GM18519 (cell line): Measurements from ENCODE around the gene GPATCH2L.

ENCODE experiments used
- ATAC-seq: cut with Tn5 transposase; IDR thresholded peaks from one replicate; pipeline ENCODE4 v1.9.1; 2021; ENCODE audit warnings: mild to moderate bottlenecking, moderate library complexity; ENCODE audit not compliant: unreplicated experiment, low FRiP score

Gene GPATCH2L

DNA sequence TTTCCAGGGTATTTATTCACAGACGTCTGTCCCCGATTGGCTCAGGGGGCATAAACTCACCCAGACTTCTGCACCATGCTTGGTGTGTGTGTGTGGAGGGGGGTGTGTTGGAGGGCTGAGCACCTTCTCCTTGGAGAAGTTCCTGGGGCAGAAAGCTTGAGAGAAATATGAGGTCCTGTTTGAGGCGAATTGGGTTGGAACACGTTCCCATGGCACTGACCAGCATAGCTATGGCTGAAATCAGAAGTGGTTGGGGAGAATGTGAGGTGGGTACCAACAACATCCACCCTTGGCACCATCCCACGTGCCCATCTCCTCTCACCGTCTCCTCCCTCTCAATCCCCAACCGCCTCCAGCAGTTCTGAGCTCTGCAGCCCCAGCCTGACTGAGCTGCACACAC is 16.0 kb upstream of the GPATCH2L start:
- ATAC-seq = no peak

DNA sequence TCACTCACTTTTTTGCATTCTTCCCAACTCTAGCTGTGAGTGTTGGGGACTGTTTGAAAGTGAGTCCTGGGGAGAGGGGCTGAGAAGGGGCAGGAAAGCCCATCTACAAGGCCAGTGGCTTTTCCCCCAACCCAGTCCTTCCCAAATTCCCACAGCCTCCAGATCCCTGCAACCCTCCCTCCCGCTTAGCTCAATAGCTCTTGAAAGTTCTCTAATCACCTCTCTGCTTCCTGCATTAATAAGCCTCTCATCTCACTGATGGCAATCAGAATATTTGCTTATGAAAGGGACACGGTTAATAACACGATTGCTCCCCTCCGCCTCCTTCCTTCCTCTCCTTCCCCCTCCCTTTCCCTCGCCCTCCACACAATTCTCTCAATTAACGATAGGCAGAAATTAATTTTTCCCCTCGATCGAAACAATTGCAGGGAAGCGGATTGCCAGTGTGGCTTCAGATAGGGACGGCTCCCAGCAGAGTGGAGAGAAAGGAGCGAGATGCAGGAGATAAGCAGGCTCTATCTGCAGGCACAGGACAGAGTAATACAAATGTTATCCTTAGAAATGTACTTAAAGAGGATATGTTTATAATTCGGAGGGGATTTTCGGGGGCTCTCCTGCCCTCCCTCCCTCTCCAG is 15.1 kb upstream of the GPATCH2L start:
- ATAC-seq = no peak

- ATAC-seq = no peak
Observed at GRCh38 chr14:76138119-76138757, 13.5 kb upstream of the GPATCH2L start.

- no peak for ATAC-seq
Observed at GRCh38 chr14:76138758-76139723, 12.7 kb upstream of the GPATCH2L start.

- no peak for ATAC-seq
Observed at GRCh38 chr14:76143642-76144041, 8.1 kb upstream of the GPATCH2L start.

GRCh38 chr14:76146976-76147375 is 4.7 kb upstream of the GPATCH2L start:
- no peak for ATAC-seq

- ATAC-seq = no peak
Observed at GRCh38 chr14:76149196-76149595, 2.5 kb upstream of the GPATCH2L start.

DNA sequence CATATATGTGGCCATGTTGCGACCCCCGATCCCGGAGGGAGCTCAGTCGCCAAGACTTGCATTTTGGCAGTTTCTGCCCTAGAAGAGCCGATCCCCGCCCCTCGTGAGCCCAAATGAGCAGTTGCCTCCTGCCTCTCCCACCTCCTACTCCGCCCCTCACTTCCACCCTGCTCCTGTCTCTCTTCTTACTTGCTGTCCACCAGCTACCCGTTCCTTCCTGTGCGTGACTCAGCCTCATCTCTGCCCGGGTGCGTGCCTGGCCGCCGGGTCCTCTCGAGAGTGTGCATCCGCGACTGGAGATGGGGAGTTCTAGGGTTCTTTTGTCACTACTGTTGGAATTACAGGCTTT is 585 bp downstream of the GPATCH2L start:
- peak; percentile 37 for ATAC-seq

DNA sequence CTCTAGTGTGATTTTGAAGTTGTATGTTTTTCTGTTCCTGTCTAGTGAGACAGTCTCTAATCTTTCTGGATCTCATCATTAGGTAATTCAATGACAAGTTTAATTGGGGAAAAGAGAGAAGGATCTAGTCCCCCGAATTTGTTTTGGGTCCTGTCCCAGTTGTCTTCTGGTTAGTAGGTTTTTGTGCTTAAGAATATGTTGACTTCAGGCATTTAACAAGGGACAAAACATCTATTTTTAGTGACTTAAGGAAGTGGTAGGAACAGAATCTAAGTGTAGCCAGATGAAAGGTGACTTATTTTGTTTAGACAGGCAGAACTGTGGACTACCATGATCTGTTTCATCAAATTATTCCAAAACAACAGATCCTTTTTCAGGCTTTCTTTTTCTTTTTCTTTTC is 2.2 kb downstream of the GPATCH2L start:
- no peak for ATAC-seq

- ATAC-seq = no peak
Observed at GRCh38 chr14:76154539-76155126, 2.9 kb downstream of the GPATCH2L start.

DNA sequence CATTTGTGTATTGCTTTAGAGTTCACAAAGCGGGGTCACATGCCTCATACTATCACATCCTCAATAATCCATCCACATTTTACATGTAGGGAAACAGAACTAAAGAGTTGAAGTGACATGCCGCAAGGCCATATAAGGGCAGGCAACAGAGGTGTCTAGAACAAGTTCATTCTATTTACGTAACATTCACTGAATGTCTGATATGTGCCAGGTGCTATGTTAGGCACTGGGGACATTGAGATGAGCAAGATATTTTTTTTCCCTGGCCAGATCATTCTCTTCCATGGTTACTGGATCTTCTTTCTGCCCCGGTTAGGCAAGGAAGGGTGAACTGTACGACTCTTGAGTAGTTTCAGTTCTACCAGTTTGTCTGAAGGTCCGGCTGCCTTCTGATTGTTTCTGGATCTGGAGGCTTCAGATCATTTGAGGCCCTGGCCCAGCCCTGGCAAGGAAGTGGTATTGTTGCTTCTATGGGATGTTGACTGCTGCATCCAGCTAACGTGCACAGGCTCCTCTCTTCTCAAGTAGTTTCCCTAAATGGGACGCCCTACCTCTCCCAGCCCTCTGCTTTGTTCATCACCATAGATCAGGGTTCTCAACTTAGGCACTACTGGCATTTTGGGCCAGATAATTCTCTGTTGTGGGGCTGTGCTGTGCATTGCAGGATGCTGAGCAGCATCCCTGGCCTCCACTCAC is 12.1 kb downstream of the GPATCH2L start:
- ATAC-seq = no peak

DNA sequence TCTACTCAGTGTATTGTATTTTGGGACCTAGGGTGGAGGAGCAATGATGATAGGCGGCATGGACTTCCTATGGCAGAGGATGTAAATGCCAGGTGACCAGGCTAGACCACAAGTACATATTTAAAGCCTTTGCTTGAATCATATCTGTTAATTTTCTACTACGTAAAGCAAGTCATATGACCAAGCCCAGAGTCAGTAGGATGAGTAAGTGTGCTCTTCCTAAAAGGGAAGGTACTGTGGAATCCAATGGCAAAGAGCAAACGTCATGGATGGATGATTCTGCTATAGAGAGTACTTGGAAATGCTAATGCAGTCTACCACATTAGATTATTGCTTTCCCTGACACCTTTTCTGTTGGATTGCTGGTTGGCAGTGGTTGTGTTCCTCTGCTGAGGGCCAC is 16.8 kb downstream of the GPATCH2L start:
- no peak for ATAC-seq

DNA sequence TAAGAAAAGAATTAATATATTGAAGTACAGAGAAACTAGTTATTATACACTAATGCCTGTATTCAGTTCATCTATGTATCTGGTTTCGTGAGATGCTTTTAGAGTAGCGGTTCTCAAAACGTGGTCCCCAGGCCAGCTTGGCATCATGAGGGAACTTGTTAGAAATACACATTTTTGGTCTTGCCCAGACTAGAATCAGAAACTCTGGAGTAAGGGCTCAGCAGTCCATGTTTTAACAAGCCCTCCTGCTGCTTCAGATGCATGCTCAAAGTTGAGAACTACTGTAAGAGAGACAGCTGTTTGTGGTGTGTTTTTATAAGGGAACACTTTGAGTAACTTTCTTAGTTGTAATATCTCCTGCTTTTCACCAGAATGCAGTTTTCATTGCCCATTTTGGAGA is 18.1 kb downstream of the GPATCH2L start:
- ATAC-seq = no peak

DNA sequence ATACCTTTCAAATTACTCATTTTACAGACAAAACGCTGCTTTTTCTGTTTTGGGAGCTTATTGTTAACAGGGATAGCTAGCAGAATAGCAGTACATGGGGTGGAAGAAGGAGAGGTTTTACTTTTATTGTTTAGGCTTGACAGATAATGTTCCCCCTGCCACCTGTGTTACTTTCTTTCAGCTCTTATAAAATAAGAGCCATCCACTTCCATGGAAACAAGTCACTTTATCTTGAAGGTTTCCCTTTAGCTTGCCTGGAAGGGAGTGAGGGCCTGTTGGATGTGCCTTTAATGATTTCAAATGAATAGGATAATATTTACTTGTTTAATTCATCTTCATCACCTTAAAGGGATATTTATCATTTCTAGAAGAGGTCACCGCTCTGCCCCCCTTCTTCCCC is 23.3 kb downstream of the GPATCH2L start:
- ATAC-seq = no peak

DNA sequence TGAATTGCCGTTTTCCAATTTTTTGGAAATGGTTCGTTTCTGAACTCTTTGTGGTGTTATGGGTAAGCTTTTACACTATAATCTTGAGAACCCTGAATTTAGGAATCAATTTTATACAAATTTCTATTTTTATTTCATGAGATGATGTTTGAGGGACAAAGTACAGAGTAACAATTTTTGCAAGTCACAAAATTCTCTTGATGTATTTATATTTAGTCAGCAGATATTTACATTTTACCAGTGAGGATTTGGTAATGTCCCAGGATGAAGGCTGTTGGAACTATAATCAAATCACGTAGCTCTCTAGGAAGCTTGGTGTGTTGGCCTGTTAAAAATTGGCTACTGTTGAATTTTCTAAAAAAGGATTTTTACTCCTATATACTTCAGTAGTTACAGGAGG is 24.2 kb downstream of the GPATCH2L start:
- ATAC-seq = no peak

GRCh38 chr14:76181546-76181945 is 29.8 kb downstream of the GPATCH2L start:
- no peak for ATAC-seq

GRCh38 chr14:76186308-76187027 is 34.7 kb downstream of the GPATCH2L start:
- no peak for ATAC-seq

GRCh38 chr14:76191297-76191696 is 39.6 kb downstream of the GPATCH2L start:
- ATAC-seq = no peak

DNA sequence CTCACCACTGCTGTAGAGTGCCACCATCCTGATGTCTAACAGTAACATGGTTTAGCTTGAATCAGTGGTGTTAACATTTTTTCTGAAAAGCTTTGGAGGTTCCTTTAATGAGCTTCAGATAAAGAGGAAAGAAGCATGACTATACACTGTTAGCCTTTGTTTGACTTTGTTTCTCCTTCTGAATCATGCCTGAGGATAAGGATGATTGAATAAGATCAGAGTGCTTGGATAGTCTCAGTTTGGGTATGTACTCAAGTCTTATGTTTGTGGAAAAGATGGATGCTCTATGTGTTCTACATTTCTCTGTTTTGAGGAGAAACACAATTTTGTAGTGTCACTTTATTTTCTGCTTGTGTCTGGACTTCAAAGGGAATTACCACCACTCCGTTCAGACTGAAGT is 42.0 kb downstream of the GPATCH2L start:
- ATAC-seq = no peak

- ATAC-seq = no peak
Observed at GRCh38 chr14:76194327-76194726, 42.6 kb downstream of the GPATCH2L start.
